ENCODE data around the gene ITPR3.

GRCh38 chr6:33571637-33572316 is 49.3 kb upstream of the ITPR3 start:
- no peak for TF ChIP-seq CTCF (optimal IDR thresholded peaks at IDR 0.05 in 1 of 3, IDR thresholded peaks at IDR 0.05 in 1 of 3, conservative IDR thresholded peaks at IDR 0.05 in 1 of 3; ENCODE audit: extremely low read depth in 1 of 3, insufficient read depth in 2 of 3, low read length in 3 of 3)
- no peak for TF ChIP-seq EZH2 (IDR thresholded peaks at IDR 0.05; ENCODE audit: low read length)

All from keratinocyte (primary cell).